NCI-H187 treated with DMSO at 0.1 percent for 48 hours (cell line): Measurements from ENCODE around the gene MBD3.

ENCODE experiments used
- DNase-seq: peaks from one replicate; lab custom pipeline; 2025; lab: John Stamatoyannopoulos, UW

The MBD3 gene

GRCh38 chr19:1619094-1619439 lies 26.4 kb upstream of the MBD3 start:
- no peak for DNase-seq

DNA sequence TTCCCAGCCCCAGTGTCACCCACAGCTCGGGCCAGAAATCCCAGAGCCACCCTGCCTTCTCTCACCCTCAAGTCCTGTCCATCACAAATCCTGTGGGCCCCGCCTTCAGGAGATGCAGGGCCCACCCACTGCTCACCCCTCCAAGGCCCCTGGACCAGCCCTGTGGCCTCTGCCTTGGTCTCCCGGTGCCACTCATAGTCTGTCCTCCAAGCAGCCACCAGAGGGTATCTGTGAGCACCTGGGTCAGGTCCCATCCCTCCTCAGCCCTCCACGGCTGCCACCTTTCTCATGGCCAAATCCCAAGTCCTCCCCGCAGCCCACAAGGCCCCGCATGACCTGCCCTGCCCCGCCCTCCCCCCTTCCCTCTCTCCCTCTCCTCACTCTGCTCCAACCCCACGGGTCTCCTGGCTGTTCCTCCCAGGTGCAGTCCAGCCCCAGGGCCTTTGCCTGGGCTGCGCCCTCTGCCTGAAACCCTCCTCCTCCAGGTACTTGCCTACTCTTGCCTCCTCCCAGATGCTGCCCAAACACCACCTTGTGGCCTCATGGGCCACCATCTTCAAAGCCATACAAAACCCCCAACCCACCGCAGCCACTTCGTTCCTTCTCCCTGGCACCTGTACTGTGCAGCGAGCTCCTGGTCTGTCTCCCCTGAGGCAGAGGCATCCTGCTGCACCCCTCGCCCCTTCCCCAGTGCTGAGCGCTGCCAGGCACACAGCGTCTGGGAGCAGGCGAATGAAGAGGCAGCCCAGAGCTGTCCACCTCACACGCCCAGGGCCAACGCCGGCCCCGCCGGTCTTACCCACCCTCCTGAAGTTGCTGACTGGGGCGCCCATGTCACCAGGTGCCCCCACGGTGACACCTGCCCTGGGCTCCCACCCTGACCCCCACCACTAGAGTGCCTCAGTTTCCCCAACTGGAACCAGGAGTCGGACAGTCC lies 25.8 kb upstream of the MBD3 start:
- DNase-seq, result no peak

- no peak for DNase-seq
These were observed 24.2 kb upstream of the MBD3 start for GRCh38 chr19:1616875-1617274.

- DNase-seq, result no peak
These were observed 23.7 kb upstream of the MBD3 start for GRCh38 chr19:1616396-1616795.

GRCh38 chr19:1615156-1615765 lies 22.6 kb upstream of the MBD3 start:
- DNase-seq, result no peak

GRCh38 chr19:1613808-1614570 lies 21.3 kb upstream of the MBD3 start:
- no peak for DNase-seq

DNA sequence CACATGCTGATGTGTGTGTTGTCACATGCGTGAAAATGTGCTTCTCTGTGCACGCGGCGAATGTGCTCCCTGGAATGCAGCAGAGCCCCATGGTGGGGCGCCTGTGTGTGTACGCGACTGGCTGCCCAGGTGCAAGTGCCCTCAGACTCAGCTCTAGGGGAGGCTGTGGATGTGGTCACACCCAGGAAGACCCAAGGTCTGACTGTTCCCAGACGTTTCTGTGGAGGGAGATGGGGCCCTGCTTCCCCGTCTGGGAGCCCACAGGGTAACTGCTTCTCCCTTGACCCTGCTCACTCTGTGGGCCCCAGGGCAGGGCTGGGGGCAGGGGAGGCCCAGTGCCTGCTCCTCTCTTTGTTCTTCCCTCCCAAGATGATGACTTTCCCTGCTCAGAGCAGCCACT lies 20.5 kb upstream of the MBD3 start:
- no peak for DNase-seq

- DNase-seq, result no peak
These were observed 19.7 kb upstream of the MBD3 start for GRCh38 chr19:1612114-1613086.

- no peak for DNase-seq
These were observed 18.7 kb upstream of the MBD3 start for GRCh38 chr19:1611353-1611752.

DNA sequence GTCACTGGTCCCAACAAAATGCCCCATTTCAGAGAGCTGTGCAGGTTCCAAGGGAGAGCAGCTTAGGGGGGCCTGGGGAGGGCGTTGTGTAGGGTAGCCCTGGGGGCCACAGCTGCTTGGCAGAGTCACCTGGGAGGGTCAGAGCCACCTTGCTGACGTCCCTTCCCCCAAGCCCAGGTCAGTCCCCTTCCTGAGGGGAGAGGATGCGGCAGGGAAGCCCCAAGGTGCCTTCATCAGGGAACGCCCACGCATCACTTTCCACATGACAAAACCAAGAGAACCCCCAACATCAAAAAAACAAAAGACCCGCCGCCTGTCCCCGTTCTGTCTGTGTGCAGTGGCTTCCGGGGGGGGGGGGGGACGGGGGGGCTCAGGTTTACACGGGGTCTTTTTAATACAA lies 17.9 kb upstream of the MBD3 start:
- no peak for DNase-seq

DNA sequence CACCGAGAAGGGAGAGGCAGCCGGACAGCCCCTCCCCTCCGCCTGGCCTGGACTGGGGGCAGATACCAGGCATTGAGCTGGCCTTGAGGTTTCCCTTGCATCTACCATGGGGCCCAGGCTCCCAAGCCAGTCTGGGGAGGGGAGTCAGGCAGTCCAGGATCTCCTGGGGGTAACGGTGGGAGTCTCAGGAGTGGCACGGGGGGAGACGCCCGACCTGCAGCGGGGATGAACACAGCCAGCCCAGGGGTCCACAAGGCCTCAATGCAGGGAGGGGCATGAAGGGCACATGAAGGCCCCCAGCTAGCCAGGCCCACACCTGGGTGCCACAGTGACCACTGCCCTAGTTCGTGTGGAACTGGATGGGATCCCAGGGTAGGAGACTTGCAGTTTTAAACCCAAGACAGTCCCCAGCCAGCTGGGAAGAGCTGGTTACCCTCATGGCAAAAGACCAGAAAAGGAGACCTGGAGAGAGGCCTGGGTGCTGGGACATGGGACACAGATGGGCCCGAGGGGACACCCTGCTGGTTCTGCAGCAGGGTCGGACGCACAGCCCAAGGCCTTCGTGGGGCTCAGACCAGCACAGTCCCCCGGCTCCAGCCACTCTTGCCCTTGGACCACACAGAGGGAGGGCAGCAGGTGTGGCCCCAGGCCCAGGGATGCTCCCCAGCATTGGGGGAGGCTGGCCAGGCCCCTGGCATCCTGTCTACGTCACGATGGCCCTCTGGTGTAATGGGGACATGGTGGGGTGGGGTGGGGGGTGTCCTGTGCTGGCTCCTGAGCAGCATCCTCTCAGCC lies 17.2 kb upstream of the MBD3 start:
- DNase-seq, result no peak

DNA sequence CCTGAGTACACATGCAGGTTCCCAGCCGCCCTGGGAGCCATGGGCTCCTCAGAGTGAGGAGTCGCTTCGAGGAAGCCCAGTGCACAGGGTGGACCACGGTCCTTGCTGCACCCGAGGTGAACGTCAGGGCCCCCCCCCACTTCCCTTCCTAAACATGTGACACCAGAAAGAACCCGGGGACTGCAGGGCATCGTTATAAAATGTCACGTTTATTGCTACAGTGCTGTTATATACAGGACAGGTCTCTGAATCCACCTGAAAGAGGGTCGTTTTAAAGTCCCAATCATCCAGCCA lies 16.4 kb upstream of the MBD3 start:
- DNase-seq, result no peak

DNA sequence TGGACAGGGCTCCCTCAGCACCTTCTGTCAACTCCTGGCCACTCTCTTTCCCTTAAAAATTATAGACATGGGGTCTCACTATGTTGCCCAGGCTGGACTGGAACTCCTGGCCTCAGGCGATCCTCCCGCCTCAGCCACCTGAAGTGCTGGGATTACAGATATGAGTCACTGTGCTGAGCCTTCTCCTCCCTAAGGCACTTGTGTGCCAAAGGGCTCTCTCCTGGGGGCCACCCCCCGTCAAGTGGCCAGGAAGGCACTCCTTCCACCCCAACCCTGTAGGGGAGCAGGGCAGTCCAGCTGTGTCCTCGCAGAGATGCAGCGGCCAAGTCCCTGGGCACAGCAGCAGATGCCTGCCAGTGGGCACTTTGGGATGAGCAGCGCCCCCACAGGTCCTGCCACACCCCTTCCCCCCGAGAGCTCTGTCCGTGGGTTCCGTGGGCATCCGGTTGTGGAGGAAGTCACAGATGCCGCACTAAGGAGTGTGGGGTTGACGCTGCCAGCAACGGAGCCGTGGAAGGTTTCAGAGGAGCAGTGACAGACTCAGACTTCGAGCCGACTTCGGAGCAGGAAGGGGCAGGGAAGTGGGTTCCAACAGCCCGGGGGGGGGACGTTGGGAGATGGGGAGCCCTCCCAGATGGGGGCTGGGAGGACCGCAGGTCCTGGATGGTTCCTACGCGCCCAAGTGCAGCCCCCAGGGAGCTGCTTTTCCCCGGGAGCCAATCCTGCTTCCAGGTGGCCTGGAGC lies 15.9 kb upstream of the MBD3 start:
- no peak for DNase-seq

DNA sequence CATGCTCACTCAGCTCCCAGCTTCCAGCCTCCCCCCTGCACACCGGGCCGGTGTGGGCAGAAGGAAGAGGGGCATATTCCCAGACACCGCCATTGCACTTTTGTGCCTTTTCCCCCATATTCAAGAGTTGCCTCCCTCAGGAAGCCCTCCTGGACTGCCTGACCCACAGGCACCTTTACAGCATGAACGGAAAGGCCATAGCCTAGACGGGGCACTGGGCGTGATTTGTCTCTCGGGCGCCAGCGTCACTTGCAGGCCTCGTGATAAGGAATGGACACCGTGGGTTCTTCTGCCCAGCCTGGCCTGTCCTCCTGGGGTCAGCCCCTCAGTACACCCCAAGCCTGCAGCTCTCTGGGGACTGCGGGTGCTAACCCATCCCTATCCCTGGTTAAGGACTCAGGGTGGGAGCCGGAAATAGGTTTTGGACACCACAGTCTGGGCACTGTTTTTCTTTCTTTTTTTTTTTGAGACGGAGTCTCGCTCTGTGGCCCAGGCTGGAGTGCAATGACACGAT lies 13.5 kb upstream of the MBD3 start:
- no peak for DNase-seq

DNA sequence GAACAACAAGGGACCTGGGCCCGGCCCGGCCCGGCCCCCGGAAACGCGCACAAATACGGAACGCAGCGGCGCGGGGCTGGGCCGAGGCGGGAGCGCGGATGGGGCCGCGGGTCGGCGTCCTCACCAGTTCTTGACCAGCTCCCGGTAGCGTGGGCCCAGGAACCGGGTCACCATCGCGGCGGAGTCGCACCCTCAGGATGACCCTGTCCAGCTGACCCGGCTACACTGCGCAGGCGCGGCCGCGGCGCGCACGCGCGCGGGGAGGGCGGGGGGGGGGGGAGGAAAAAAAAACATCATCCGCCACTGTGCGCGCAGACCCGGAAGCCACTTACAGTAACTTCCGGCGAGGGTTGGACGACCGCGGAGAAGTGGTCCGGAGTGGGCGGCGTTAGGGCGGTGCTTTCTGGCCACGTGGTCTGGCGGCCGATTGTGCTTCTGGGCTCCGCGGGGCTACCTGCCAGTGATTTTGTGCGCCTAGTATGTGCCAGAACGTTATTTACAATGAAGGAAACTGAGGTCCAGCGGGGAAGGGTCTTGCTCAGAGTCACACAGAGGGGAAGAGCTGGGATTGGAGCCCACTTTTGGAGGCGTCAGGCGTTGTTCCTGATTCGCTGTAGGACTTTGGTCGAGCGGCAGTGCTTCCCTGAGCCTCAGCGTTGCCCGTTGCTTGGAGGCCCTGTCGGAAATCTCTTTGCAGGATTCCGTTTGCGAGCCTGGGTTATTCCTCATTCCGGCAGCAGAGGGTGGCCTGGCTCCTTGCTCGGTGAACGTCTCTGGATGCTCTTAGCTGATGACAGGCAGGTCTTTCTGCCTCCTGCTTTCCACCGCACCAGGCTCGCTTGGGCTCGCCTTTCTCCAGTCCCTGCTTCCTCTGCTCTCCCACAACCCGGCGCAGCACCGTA lies 12.8 kb upstream of the MBD3 start, which contains the start of gene UQCR11:
Gene UQCR11, minus strand, starts transcription at position 227 of the 902 bp plus-strand sequence. Its CDS starts 53 bp downstream, at position 174.
- DNase-seq, result peak; percentile 92

DNA sequence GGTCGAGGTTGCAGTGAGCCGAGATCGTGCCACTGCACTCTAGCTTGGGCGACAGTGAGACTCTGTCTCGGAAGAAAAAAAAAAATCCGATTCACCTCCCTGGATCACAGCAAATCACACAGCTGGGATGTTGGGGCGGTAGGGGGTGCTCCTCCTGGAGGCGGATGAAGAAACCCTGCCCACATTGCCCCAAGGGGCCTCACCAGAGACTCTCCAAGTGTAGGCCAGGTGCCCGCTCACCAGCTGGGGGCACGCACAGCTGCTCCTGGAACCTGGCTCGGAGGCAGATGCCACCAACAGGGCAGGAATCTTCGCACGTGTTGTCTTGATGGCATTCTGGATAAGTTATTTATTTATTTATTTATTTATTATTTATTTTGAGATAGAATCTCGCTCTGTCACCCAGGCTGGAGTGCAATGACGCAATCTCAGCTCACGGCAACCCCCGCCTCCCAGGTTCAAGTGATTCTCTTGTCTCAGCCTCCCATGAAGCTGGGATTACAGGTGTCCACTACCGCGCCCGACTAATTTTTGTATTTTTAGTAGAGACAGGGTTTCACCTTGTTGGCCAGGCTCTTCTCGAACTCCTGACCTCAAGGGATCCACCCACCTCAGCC lies 9.5 kb upstream of the MBD3 start:
- DNase-seq, result no peak

DNA sequence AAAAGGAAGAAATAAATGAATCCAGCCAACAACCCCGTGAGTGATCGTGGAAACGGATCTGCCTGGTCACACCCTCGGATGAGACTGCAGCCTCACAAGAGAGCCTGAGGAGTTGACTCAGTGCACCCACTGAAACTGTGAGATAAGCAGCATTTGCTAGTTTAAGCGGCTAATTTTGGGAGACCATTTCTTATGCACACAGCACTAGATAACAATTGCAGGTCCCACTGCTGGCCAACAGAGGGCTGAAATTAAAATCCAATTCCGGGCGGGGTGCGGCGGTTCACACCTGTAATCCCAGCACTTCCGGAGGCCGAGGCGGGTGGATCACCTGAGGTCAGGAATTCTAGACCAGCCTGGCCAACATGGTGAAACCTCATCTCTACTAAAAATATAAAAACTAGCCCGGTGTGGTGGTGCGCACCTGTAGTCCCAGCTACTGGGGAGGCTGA lies 9.0 kb upstream of the MBD3 start:
- no peak for DNase-seq

GRCh38 chr19:1599460-1599846 lies 6.8 kb upstream of the MBD3 start:
- no peak for DNase-seq
